ENCODE results near the gene ASAP2. TPM values are rescaled to one million over a fixed set of nuclear protein-coding genes. Genes with fewer than 3 reads are reported as not detected.

The ASAP2 gene
- total and polyA plus RNA-seq, 2 donors (not counting 1 experiment from before 2014, with no cell fraction given), result 0.04 TPM; not detected in 1

DNA sequence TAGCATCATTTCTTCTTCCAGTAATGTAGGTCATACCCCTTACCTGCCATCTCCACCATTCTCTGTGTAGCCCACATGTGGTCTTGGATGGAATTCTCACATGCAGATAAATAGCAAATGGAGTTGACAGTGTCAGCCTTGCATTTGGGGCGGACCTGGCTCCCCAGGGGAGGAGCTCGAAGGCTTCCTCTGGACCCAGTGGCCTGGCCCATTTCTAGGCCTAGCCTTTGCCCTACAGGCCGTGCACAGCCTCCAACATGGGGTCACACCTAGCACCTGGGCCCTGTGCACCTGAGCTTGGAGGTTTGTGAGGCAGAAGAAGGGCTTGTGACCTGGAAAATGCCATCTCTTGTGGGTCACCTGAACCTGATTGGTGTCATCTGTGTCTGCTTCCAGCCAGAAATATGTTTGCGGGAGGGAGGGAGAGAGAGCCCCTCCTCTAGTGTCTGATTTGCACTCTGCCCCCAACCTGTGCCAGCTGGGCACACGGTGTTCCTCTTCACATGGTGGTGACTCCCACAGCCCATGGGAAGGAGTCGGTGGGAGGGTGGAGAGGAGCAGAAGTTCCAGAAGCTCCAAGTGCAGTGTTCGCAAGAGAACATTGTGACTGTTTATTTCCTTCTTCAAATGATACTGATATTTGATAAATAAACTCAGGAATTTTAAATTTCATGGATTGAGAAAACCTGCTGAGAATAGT is 183.7 kb downstream of the ASAP2 start:
- Histone ChIP-seq H4K20me1 (ENCODE audit: control insufficient read depth, insufficient read depth, low read length, poor library complexity, severe bottlenecking) (no peaks in the 10 kb centered on the region), H2AFZ (ENCODE audit: insufficient read depth, low read depth, low read length, poor library complexity, severe bottlenecking) (no peak overlapping the region), H3K27me3 (replicated peaks in 1 of 4; ENCODE audit: control extremely low read depth in 1 of 4, control insufficient read depth in 3 of 4, insufficient read depth in 4 of 4, low read length in 3 of 4) (no peaks in the 10 kb centered on the region), H3K9ac (ENCODE audit: low read length) (no peak overlapping the region), H3K79me2 (ENCODE audit: control insufficient read depth, insufficient read depth, low read length) (no peaks in the 10 kb centered on the region), H3K9me3 (ENCODE audit: control extremely low read depth in 1 of 3, control insufficient read depth in 2 of 3, insufficient read depth in 1 of 3, low read length in 2 of 3) (no peaks in the 10 kb centered on the region), H3K4me1 (ENCODE audit: control insufficient read depth in 2 of 2, insufficient read depth in 2 of 2, low read length in 2 of 2) (no peaks in the 10 kb centered on the region), H3K4me2 (replicated peaks; ENCODE audit: low read depth, low read length, poor library complexity, severe bottlenecking) (no peak overlapping the region), H3K27ac (ENCODE audit: low read length in 2 of 2) (no peak overlapping the region), H3K4me3 (ENCODE audit: control extremely low read depth in 1 of 5, extremely low read depth in 1 of 5, insufficient read depth in 1 of 5, low read depth in 2 of 5, low read length in 4 of 5) (no peak overlapping the region), H3K36me3 (replicated peaks in 1 of 2; ENCODE audit: control extremely low read depth in 1 of 2, control insufficient read depth in 1 of 2, extremely low read depth in 1 of 2, insufficient read depth in 2 of 2, low read length in 1 of 2) (no peaks in the 10 kb centered on the region)
- ChIA-PET CTCF (no interaction called here), POLR2A (no interaction called here)
- Mint-ChIP-seq H3K4me3 (no peak overlapping the region), H3K27me3 (no peaks in the 10 kb centered on the region), H3K4me1 (no peaks in the 10 kb centered on the region), H3K9me3 (ENCODE audit: insufficient read depth) (no peaks in the 10 kb centered on the region), H3K27ac (no peak overlapping the region)
- 89% methylated on average over 4 of the region's 7 CpGs for WGBS (ENCODE audit: insufficient coverage)
- TF ChIP-seq, protein P1, sequence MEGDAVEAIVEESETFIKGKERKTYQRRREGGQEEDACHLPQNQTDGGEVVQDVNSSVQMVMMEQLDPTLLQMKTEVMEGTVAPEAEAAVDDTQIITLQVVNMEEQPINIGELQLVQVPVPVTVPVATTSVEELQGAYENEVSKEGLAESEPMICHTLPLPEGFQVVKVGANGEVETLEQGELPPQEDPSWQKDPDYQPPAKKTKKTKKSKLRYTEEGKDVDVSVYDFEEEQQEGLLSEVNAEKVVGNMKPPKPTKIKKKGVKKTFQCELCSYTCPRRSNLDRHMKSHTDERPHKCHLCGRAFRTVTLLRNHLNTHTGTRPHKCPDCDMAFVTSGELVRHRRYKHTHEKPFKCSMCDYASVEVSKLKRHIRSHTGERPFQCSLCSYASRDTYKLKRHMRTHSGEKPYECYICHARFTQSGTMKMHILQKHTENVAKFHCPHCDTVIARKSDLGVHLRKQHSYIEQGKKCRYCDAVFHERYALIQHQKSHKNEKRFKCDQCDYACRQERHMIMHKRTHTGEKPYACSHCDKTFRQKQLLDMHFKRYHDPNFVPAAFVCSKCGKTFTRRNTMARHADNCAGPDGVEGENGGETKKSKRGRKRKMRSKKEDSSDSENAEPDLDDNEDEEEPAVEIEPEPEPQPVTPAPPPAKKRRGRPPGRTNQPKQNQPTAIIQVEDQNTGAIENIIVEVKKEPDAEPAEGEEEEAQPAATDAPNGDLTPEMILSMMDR (IDR thresholded peaks at IDR 0.05), result no peak
- TF ChIP-seq EZH2 (IDR thresholded peaks at IDR 0.05; ENCODE audit: borderline replicate concordance, insufficient read depth, low read depth, low read length, poor library complexity, severe bottlenecking), result no peak
- ATAC-seq (ENCODE audit: low read depth) (no peak), DNase-seq (no peak)
- intact Hi-C loops (cut with micrococcal nuclease), result no loop called here

- Histone ChIP-seq H3K27ac (ENCODE audit: low read length in 2 of 2) (no peak overlapping the region), H3K79me2 (ENCODE audit: control insufficient read depth, insufficient read depth, low read length) (no peaks in the 10 kb centered on the region), H3K9ac (ENCODE audit: low read length) (no peak overlapping the region), H4K20me1 (ENCODE audit: control insufficient read depth, insufficient read depth, low read length, poor library complexity, severe bottlenecking) (no peaks in the 10 kb centered on the region), H2AFZ (ENCODE audit: insufficient read depth, low read depth, low read length, poor library complexity, severe bottlenecking) (no peak overlapping the region), H3K9me3 (ENCODE audit: control extremely low read depth in 1 of 3, control insufficient read depth in 2 of 3, insufficient read depth in 1 of 3, low read length in 2 of 3) (no peaks in the 10 kb centered on the region), H3K4me2 (replicated peaks; ENCODE audit: low read depth, low read length, poor library complexity, severe bottlenecking) (no peak overlapping the region), H3K27me3 (replicated peaks in 1 of 4; ENCODE audit: control extremely low read depth in 1 of 4, control insufficient read depth in 3 of 4, insufficient read depth in 4 of 4, low read length in 3 of 4) (no peaks in the 10 kb centered on the region), H3K4me3 (ENCODE audit: control extremely low read depth in 1 of 5, extremely low read depth in 1 of 5, insufficient read depth in 1 of 5, low read depth in 2 of 5, low read length in 4 of 5) (no peak overlapping the region), H3K36me3 (replicated peaks in 1 of 2; ENCODE audit: control extremely low read depth in 1 of 2, control insufficient read depth in 1 of 2, extremely low read depth in 1 of 2, insufficient read depth in 2 of 2, low read length in 1 of 2) (no peaks in the 10 kb centered on the region), H3K4me1 (ENCODE audit: control insufficient read depth in 2 of 2, insufficient read depth in 2 of 2, low read length in 2 of 2) (no peaks in the 10 kb centered on the region)
- H3K4me1 Mint-ChIP-seq, result no peaks in the 10 kb centered on the region
- H3K27ac Mint-ChIP-seq, result no peak overlapping the region
- ATAC-seq (ENCODE audit: low read depth) (no peak), DNase-seq (no peak)
- POLR2A ChIA-PET, result no interaction called here
- intact Hi-C loops (cut with micrococcal nuclease), result no loop called here
- WGBS (ENCODE audit: insufficient coverage), result 97% methylated on average over 19 of the region's 19 CpGs
- H3K27me3 Mint-ChIP-seq, result no peaks in the 10 kb centered on the region
- no peaks in the 10 kb centered on the region for H3K9me3 Mint-ChIP-seq (ENCODE audit: insufficient read depth)
- CTCF ChIA-PET, result no interaction called here
- no peak for TF ChIP-seq EZH2 (IDR thresholded peaks at IDR 0.05; ENCODE audit: borderline replicate concordance, insufficient read depth, low read depth, low read length, poor library complexity, severe bottlenecking)
- TF ChIP-seq, protein P1 (IDR thresholded peaks at IDR 0.05), result no peak
- H3K4me3 Mint-ChIP-seq, result no peak overlapping the region
Measured at GRCh38 chr2:9390991-9391390, 184.4 kb downstream of the ASAP2 start.
